ENCODE measurements around the gene ALDH1A1.
A peak's percentile ranks its signal among the peaks of the same experiment; 100 is the strongest.

ALDH1A1 gene

GRCh38 chr9:72925126-72925789 is 27.6 kb downstream of the ALDH1A1 start:
- no peak overlapping the region for H3K4me3 ChIP-seq (replicated peaks in 1 of 2; ENCODE audit: low read depth in 2 of 2, low read length in 2 of 2)
- DNase-seq (ENCODE audit: low read depth in 2 of 2): peak; percentile 74 to 87
- TF ChIP-seq, protein P1, sequence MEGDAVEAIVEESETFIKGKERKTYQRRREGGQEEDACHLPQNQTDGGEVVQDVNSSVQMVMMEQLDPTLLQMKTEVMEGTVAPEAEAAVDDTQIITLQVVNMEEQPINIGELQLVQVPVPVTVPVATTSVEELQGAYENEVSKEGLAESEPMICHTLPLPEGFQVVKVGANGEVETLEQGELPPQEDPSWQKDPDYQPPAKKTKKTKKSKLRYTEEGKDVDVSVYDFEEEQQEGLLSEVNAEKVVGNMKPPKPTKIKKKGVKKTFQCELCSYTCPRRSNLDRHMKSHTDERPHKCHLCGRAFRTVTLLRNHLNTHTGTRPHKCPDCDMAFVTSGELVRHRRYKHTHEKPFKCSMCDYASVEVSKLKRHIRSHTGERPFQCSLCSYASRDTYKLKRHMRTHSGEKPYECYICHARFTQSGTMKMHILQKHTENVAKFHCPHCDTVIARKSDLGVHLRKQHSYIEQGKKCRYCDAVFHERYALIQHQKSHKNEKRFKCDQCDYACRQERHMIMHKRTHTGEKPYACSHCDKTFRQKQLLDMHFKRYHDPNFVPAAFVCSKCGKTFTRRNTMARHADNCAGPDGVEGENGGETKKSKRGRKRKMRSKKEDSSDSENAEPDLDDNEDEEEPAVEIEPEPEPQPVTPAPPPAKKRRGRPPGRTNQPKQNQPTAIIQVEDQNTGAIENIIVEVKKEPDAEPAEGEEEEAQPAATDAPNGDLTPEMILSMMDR (IDR thresholded peaks at IDR 0.05; ENCODE audit: low read depth, low read length): no peak

DNA sequence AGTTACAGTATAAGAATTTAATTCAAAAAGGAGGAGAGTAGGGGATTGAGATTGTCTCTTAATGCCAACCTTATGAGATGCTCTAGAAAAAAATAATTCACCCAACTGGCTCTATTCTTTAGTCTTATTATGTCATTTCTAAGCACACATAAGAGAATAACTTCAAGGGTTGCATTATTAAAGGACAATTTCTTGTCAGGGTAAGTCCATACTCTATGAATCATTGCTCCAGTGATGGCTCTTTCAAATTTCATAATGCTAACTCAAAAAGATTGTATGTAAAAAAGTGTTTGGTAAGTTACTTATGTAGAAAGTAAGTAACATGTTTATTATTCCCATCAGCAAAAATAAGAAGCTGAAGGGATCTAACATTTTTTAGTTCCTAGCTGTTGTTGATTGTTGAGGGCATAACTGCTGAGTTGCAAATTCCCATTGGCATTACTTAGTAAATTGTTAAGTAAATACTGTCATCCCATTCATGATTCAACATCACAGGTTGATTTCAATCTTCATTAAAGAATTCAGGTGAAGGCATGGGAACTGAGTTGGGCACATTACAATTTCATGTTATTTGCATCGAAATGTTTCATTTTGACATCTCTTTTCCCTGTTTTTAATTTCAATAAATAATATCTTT is 28.6 kb downstream of the ALDH1A1 start:
- H3K4me3 ChIP-seq (replicated peaks in 1 of 2; ENCODE audit: low read depth in 2 of 2, low read length in 2 of 2): no peak overlapping the region
- TF ChIP-seq, protein P1 (IDR thresholded peaks at IDR 0.05; ENCODE audit: low read depth, low read length): no peak
- DNase-seq (ENCODE audit: low read depth in 2 of 2): peak in 1 of 2 donors; percentile 17

DNA sequence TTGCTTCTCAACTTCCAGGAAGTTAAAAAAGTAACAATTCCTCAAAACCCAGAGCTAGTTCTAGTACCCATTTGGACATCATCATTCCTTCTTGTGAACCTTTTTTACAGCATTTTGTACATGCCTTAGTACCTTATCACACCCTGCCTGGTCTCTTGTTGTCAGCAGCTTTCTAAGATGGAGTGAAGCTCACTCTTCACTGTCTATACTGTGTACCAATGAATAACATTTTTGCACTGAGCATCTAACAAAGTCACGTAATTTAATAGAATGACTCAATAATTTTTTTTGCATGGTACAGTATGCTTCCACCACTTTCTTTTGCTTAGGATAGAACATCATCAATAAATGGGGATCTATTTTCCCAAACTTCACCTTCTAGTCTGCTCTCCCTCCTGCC is 29.8 kb downstream of the ALDH1A1 start:
- TF ChIP-seq, protein P1 (IDR thresholded peaks at IDR 0.05; ENCODE audit: low read depth, low read length): no peak
- DNase-seq (ENCODE audit: low read depth in 2 of 2): no peak
- H3K4me3 ChIP-seq (replicated peaks in 1 of 2; ENCODE audit: low read depth in 2 of 2, low read length in 2 of 2): no peak overlapping the region

DNA sequence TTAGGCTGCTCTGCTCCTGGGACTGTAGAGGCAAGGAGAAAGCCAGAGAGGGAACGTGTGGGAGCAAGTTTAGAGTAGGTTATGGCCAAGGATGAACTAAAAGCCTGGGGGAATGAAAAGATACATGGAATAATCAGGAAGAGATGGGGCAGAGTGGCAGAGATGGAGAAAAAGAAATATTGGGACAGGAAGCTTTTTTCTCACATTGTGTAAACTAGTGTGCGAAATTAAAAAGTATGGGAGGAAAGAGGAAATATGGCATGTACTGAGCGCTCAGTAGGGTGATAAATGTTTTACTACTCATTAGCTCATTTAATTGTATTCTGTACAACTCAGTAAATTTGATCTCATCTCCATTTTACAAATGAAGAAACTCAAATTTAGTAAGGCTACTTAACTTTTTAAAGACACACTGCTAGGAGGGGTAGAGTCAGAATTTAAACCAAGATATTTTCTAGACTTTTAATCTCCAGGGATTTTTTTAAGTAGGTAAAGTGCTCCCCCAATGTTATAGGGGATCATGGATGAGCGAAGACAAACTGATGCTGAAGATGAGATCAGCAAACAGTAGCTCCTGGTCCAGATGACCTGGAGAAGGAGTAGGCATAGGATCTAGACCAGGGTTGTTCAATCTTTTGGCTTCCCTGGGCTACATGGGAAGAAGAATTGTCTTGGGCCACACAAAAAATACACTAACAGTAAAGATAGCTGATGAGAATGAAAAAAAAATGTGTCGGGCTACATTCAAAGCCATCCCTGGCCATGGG is 30.8 kb downstream of the ALDH1A1 start:
- no peak overlapping the region for H3K4me3 ChIP-seq (replicated peaks in 1 of 2; ENCODE audit: low read depth in 2 of 2, low read length in 2 of 2)
- TF ChIP-seq, protein P1 (IDR thresholded peaks at IDR 0.05; ENCODE audit: low read depth, low read length): no peak
- no peak for DNase-seq (ENCODE audit: low read depth in 2 of 2)

- TF ChIP-seq, protein P1 (IDR thresholded peaks at IDR 0.05; ENCODE audit: low read depth, low read length): no peak
- DNase-seq (ENCODE audit: low read depth in 2 of 2): no peak
These were observed 33.5 kb downstream of the ALDH1A1 start for GRCh38 chr9:72919246-72919945.

GRCh38 chr9:72917892-72918509 is 34.9 kb downstream of the ALDH1A1 start:
- no peak overlapping the region for H3K4me3 ChIP-seq (replicated peaks in 1 of 2; ENCODE audit: low read depth in 2 of 2, low read length in 2 of 2)
- no peak for DNase-seq (ENCODE audit: low read depth in 2 of 2)
- TF ChIP-seq, protein P1 (IDR thresholded peaks at IDR 0.05; ENCODE audit: low read depth, low read length): no peak

More at GRCh38 chr9:72919246-72919945, 33.5 kb downstream of the ALDH1A1 start:
- H3K4me3 ChIP-seq (replicated peaks in 1 of 2; ENCODE audit: low read depth in 2 of 2, low read length in 2 of 2): no peak overlapping the region
